ENCODE results near the gene FBXW11.

FBXW11 gene

DNA sequence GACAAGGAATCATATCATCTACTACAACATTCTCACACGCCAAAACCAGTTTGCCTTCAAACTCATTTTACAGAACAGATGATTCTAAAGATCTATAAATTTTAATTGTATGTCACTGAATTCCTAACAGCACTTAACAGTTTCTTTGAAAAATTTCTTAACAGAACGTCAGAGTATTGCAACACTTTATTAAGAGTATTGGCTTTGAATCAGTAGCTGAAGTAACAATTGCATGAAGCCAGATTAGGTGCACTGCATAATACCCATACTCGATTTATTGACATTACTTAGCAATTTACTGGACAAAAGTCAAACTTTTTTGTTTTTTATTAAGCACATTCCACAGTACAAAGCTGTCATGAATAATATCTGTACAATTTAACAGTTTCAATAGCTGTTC lies 145.1 kb downstream of the FBXW11 start:
- DNase-seq = no peak

- no peak for DNase-seq
Observed at GRCh38 chr5:171858303-171858702, 148.1 kb downstream of the FBXW11 start.

- no peak for DNase-seq
Observed at GRCh38 chr5:171857489-171857876, 149.0 kb downstream of the FBXW11 start.

- DNase-seq = no peak
Observed at GRCh38 chr5:171855798-171856763, 150.4 kb downstream of the FBXW11 start.

GRCh38 chr5:171855265-171855664 lies 151.2 kb downstream of the FBXW11 start:
- DNase-seq = no peak

DNA sequence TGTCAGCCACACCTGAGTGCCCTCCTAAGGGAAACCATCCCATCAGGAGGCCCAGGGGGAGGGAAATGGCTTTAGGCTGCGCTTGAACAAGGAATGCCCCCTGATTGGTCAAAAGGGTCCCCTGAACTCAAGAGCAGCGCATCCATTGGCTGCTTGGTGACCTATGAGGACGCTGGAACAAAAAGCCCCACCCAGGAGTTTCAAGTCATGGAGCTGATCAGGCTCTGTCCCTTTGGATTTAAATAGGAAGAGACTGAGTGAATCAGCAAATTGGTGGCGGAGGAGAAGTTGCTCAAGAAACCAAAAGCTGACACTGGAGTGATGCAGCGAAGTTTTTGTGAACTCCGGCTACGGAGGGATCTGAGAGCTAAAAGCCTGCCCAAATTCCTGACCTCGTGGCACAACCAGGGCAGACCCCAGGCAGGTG lies 154.2 kb downstream of the FBXW11 start:
- DNase-seq = no peak

DNA sequence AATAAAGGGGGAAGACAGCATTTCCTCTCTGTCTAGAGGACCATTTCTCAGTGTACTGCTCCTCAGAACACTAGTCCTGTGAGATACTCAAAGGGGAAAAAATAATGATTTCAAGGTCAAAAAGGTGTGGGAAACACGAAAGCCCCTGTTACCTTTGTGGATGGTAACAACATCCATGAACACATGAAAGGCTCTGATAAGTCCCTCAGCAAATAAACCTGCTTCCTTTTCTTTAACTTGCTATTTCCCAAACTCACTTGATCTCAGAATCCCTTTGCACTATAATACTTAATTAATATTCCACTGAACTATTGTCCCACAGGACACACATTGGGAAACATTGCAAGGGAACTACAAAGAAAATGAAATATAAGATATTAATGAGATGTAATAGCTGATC lies 155.2 kb downstream of the FBXW11 start:
- no peak for DNase-seq

GRCh38 chr5:171850324-171850947 lies 156.0 kb downstream of the FBXW11 start:
- no peak for DNase-seq

- no peak for DNase-seq
Observed at GRCh38 chr5:171849585-171850323, 156.7 kb downstream of the FBXW11 start.

DNA sequence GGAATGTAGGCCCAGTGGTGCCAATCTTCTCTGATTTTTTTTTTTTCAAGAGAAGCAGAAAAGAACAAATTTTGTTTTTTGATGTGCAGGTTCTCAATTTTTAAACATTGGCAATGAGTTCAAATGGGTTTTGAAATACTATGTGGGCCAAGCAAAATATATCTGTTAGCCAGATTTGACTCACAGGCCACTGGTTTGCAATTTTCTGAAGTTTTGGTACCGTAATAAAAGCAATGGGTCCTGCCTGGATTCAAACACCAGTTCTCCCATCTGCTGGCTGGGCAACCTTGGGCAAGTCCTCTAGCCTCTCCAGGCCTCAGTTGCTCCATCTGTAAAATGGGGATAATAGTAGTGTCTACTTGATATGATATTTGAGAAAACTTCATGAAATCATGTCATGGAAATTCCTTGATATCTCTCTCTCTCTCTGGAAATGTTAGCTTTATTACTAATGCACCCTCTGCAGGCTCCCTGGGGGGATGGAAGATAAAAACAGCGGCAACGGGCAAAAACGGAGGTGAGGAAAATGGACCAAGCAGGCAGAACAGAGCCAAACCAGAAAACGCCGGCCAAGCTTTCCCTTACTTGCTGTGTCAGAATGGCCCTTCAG lies 157.4 kb downstream of the FBXW11 start:
- DNase-seq = no peak

DNA sequence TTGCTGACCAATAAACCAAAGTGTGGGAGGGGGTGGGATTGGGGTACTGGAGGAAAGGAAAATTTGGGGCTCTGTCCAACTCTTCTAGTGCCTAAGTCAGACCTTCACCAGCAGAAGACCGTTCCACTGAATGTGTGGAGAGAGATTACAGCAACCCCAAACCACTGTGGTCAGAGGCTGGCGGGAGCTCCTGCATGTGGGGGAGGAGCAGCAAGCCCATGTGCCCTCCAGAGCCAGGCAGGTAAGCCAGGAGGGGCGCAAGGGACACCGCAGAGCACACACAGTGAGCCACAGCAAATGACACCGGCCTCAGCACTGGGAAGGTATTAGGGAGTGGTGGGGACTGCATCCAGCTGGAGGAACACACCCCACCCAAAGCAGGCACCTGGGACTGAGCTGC lies 158.0 kb downstream of the FBXW11 start:
- no peak for DNase-seq

- DNase-seq = no peak
Observed at GRCh38 chr5:171848006-171848405, 158.4 kb downstream of the FBXW11 start.

DNA sequence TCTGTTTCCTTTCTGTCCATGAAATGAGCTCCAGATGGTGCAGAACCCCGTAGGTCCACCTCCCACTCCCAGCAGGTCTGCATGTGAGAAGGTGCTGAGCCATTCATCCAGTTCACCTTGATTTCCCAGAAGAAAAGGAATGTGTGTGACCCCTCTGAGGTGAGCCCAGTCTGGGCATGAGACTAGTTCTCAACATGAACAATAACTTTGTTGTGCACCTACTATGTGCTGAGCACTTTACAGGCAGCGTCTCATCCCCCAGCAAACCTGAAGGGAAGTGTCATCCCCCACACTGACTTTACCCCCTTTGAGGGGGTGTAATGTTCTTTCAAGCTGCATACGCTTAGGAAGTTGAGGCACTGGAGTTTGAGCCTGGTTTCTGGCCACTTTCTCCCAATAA lies 159.4 kb downstream of the FBXW11 start:
- DNase-seq = no peak

GRCh38 chr5:171846323-171846722 lies 160.1 kb downstream of the FBXW11 start:
- no peak for DNase-seq

DNA sequence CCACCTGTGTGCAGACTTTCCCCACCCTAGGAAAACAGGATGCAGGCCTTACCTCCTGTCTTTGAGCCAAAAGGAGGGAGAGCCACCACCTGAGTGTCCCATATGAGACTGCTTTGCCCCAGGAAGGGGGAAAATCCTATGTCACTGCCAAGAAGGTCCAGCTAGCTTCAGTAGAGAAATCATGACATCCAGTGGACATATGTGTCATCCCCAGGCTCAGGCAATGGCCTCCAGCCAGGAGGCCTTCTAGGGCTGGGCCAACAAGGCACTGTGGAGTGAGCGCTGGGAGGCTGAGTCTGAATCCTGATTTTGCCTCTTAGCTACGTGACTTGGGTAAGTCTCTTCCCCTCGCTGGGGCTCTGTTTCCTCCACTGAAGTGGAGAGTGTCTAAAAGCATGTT lies 160.6 kb downstream of the FBXW11 start:
- DNase-seq = no peak

DNA sequence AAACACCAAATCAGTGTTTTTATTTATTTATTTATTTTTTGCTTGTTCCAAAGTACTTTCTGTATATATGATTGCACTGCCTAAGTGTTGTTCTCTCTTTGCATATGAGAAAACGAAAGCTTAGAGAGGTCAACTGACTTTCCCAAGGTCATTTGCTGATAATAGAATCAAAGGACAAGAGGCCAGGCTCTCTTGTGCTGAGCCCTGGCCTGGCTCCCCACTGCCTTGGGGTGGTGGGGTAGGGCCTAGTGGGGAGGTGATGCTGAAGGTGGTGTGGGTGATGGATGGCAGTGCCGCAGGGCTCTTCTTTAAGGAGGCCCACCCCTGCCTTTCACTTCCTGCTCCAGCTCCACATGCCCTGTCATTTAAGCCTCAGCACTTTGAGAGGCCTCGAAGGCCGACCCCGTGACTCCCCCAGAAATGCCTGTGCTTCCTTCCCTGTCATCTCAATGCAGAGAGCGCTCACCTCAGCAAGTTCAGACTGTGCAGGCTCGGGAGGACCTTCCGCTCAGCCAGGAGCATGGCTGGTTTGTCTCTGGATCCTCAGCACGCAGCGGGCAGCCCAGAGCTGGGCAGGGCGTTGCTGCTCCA lies 161.3 kb downstream of the FBXW11 start:
- DNase-seq = no peak

DNA sequence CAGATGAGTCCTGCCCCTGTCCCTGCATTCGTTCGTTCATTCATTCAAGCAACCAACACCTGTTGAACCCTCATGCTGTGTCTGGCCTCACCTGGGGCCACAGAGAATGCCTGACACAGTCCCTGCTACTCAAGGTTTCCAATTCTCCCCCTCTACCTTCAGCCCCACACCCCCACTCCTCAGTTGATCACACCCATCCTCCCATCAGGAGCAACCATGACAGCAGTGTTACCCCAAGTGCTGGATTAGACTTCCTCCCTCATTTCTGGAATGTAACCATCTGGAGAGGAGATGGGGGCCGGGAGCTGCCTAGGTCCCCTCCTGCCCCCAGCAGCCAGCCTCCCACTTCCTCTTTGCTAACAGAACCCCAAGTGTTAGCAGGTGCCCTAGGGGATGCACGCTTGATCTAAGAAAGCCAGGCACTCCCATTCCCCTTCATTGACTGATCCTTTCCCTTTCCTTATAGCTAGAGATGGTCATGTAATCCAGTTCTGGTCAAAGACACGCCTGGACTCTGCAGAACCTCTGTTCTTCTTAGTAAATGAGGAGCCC lies 163.6 kb downstream of the FBXW11 start:
- DNase-seq = no peak

- DNase-seq = no peak
Observed at GRCh38 chr5:171841984-171842776, 164.3 kb downstream of the FBXW11 start.

DNA sequence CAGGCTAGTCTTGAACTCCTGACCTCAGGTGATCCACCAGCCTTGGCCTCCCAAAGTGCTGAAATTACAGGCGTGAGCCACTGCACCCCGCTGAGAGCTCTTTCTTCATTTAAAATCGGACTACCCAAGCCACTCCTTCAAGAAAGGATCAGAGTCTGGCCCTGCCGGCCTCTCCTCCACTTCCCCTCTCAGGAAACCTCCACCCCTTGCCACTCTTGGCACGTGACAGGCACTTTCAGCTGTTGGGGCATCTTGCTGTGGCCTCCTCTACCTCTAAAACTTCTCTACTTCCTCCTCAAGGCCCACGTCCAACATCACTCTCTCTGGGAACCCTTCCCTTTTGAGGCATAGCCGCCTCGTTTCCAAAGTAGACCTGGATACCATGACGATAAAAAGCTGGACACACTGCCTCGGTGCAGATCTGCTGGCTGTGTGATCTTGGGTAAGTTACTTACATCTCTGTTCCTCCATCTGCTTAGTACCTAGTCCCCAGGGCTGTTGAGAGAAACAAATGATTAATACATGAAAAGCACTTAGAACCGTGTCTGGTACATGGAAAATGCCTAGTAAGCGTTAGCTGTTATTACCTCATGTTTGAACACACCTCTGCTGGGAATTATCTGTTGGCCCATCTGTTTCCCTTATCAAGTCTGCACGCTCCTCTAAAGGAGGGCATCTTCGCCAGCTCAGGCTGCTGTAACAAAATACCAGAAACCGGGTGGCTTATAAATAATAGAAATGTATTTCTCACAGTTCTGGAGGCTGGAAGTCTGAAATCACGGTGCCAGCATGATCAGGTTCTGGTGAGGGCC lies 165.5 kb downstream of the FBXW11 start:
- no peak for DNase-seq

GRCh38 chr5:171840066-171840465 lies 166.4 kb downstream of the FBXW11 start:
- DNase-seq = no peak

- no peak for DNase-seq
Observed at GRCh38 chr5:171839112-171839511, 167.3 kb downstream of the FBXW11 start.
